ENCODE data around the gene MTHFD2.
A peak's percentile ranks its signal among the peaks of the same experiment; 100 is the strongest.

The MTHFD2 gene

DNA sequence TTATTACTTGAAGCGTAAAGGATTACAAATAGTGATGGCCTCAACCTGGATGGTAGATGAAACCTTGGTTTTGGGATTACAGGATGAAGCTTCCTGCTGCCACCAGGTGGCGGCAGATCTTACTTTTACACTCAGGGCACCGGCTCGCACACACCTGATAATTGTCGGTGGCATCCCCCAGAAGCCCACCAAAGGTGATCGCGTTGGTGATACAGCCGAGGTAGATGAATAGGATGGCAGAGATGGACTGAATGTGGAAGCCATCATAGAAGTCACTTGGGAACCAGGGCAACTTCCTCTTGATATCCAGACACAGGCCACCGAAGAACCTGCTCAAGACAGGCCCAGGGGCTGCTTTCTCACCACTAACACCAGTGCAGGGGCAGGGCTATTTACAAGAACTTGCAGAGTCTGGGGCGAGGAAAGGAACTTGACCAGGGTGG is 51.8 kb downstream of the MTHFD2 start:
- DNase-seq (ENCODE audit: low read depth): peak; percentile 44
- no peak overlapping the region for H3K4me3 ChIP-seq (ENCODE audit: control insufficient read depth, low read depth, low read length)
- TF ChIP-seq, protein P1, sequence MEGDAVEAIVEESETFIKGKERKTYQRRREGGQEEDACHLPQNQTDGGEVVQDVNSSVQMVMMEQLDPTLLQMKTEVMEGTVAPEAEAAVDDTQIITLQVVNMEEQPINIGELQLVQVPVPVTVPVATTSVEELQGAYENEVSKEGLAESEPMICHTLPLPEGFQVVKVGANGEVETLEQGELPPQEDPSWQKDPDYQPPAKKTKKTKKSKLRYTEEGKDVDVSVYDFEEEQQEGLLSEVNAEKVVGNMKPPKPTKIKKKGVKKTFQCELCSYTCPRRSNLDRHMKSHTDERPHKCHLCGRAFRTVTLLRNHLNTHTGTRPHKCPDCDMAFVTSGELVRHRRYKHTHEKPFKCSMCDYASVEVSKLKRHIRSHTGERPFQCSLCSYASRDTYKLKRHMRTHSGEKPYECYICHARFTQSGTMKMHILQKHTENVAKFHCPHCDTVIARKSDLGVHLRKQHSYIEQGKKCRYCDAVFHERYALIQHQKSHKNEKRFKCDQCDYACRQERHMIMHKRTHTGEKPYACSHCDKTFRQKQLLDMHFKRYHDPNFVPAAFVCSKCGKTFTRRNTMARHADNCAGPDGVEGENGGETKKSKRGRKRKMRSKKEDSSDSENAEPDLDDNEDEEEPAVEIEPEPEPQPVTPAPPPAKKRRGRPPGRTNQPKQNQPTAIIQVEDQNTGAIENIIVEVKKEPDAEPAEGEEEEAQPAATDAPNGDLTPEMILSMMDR (conservative IDR thresholded peaks at IDR 0.05; ENCODE audit: control insufficient read depth, insufficient read depth, low read depth, low read length): peak; percentile 74

DNA sequence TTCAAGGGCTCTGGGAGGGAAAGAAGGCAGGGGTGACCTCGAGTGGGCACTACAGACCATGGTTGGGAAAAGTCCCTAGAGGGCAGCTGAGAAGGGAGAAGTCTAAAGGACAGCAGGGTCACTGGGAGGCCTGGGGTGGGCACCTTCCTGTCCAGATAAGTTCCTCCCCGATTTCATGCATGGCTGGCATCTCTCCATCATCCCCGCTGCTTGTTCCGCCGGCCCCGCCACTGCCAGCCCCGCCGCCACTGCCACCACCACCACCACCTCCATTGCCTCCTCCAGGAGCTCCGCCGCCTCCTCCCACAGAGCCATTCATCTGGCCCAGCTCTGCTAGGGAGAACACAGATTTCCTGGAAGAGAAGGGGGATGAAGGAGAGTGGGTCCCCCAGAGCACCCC is 53.6 kb downstream of the MTHFD2 start:
- no peak overlapping the region for H3K4me3 ChIP-seq (ENCODE audit: control insufficient read depth, low read depth, low read length)
- no peak for DNase-seq (ENCODE audit: low read depth)
- TF ChIP-seq, protein P1 (conservative IDR thresholded peaks at IDR 0.05; ENCODE audit: control insufficient read depth, insufficient read depth, low read depth, low read length): no peak

DNA sequence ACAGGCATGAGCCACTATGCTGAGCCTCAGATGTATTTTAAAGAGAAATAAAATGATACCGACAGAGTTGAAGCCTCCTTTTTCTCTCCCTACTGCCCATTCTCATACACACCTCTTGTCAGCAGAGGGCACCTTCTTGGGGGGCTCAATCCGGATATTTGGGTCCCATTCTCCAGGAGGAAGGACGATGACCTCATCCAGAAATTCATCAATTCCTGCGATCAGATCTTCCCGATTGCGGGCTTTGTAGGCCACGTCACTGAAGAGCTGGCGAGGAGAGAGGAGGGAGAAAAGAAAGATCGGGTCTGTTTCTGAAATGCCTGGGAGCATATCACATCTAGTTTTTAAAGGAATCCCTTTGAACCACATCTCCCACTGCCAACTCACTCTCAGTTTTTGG is 54.4 kb downstream of the MTHFD2 start:
- TF ChIP-seq, protein P1 (conservative IDR thresholded peaks at IDR 0.05; ENCODE audit: control insufficient read depth, insufficient read depth, low read depth, low read length): no peak
- DNase-seq (ENCODE audit: low read depth): no peak
- no peak overlapping the region for H3K4me3 ChIP-seq (ENCODE audit: control insufficient read depth, low read depth, low read length)

DNA sequence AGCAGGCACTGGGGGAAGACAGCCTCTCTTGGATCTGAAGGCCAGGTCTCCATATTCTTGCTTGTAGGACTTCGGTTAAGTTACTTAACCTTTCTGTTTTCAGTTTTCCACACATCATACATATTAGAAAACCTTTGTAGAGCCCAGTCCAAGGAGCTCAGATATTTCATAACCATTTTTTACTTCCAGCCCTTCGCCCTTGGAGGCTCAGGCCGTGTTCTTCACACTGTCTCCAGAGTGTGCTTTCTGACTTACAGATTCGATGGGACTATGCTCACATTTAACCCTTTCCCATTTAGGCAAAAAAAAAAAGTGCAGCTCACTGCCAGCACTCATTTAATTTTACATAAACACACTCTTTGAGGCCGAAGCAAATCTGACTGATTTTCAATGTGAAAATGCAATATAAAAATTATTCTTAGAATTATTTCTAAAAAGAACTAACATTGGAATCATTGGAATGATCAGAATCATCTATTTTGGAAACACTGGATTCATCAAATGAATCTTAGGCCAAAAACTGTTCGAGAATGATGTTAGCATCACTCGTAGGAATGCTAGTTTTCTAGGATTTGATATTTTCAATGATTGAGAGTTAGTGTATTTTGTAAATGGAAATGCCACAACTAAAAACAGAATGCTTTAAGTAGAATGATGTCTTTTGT is 55.0 kb downstream of the MTHFD2 start:
- TF ChIP-seq, protein P1 (conservative IDR thresholded peaks at IDR 0.05; ENCODE audit: control insufficient read depth, insufficient read depth, low read depth, low read length): no peak
- no peak for DNase-seq (ENCODE audit: low read depth)
- H3K4me3 ChIP-seq (ENCODE audit: control insufficient read depth, low read depth, low read length): no peak overlapping the region

DNA sequence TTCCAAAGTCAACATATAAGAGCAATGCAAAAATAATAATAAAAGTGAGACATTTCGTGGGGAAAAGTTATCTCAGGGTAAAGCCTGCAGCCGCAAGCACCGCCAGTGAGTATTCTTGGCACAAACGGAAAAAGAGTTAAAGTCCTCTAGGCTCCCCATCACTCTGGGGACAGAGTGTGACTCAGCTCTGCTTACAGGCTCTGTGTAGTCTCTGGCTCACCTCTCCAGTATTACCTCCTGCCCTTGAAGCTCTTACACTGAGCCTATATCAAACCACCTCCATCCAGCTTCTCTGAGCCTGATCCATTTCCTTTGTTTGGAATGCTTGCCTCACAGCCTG is 55.5 kb downstream of the MTHFD2 start:
- H3K4me3 ChIP-seq (ENCODE audit: control insufficient read depth, low read depth, low read length): no peak overlapping the region
- TF ChIP-seq, protein P1 (conservative IDR thresholded peaks at IDR 0.05; ENCODE audit: control insufficient read depth, insufficient read depth, low read depth, low read length): no peak
- DNase-seq (ENCODE audit: low read depth): peak; percentile 58

DNA sequence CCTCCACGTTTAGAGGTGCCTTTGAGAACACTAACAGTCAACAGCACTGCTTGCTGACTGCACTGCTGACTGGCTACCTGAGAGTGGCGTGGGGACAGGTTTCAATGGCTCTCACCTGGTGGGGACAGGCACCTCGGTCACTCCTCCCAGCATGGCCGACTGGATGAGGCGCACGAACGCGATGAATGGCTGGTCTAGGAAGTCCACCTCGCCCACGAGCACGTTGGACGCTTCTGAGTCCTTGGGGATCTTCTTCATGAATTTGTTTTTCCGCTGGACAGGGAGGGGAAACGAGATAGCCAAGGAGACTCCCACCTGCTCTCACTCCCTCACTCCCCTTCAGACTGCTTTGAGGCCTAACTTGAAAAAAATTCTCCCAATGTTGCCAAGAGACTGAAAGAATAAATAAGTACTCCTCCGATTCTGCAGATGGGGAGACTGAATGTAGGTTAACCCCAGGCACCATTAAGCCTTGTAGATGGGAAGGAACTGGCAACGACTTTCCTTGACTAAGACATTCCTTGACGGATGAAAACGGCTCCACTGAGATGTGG is 57.3 kb downstream of the MTHFD2 start:
- DNase-seq (ENCODE audit: low read depth): no peak
- no peak overlapping the region for H3K4me3 ChIP-seq (ENCODE audit: control insufficient read depth, low read depth, low read length)
- TF ChIP-seq, protein P1 (conservative IDR thresholded peaks at IDR 0.05; ENCODE audit: control insufficient read depth, insufficient read depth, low read depth, low read length): no peak

Data from fibroblast of mammary gland (primary cell).